Activated T-cell treated with anti-CD3 and anti-CD28 coated beads for 24 hours (primary cell): Measurements from ENCODE around the gene SPATS2L.
"Not testable (repeated sequence)": the region's sequence is repeated elsewhere in the genome, so short reads cannot be mapped to it uniquely, and the experiment has no call there.

ENCODE experiments used
- DNase-seq: peaks from one replicate; pipeline ENCODE4 v3.0.0-alpha.2; 2020; ENCODE audit warnings: low read depth

Gene SPATS2L

DNA sequence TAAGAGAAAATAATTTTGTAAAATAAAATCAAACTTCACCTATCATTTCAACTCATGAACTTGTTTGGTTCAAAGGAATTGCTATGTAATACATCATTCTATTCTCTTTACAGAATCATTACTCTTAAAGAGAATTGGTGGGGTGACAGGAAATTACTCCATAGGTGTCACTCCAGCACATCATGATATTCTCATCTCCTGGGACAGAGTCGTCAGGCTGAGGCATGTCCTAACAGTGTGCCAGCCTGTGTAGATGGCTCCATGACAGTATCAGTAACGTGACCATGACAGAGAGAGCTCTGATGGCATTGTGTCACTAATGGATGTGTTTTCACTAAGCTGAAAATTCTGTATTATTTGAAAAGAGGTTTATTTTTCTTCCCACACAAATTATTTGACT is 13.9 kb downstream of the SPATS2L start:
- DNase-seq: no peak

DNA sequence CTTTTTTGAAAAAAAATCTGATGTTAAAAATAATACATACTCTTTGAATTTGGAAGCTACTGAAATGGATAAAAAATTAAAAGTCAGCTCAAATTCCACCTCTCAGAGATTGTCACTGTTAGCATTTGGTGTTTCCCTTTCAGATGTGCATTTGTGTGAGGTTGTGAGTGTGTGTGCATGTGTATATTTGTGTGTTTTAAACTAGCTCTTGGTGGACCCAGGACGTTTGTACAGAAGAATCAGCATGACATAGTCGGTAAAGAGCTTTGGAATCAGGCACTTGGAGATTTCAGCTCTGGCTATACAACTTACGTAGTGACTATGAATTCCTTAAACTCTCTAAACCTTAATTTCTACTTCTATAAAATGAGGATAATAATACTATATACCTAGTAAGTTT is 14.5 kb downstream of the SPATS2L start:
- no peak for DNase-seq

DNA sequence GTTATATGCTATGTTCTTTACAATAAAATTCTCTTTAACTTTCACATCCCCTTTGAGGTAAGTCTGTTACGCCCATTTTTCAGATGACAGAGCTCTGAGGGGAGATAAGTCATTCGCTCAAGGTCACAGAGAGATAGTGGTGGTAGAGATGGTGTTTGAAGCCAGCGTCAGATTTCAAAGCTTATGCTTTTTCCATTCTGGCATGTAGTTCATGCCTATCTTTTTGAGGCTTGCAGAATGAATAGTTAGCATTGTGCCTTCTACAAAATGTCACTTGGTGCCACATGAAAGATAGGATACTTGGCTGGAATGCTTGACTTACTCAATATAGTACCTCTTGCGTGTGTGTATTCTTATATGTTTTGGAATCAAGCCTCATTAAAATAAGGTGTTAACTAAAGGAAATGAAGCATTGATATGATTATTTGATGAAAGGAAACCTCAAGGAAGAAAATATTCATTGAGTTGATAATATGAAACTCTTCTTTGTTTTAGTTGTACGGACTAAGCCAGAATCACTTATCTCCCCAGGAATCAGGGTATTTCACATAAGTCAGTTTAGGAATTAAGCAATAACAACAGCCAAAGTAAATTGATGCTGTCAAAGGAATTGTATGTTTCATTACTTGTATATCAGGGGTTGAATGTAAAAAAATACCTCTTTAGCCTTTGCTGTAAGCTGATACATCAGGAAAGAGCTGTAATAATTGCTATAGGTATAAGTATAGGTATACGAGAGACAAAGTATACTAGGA is 15.5 kb downstream of the SPATS2L start:
- DNase-seq: no peak

DNA sequence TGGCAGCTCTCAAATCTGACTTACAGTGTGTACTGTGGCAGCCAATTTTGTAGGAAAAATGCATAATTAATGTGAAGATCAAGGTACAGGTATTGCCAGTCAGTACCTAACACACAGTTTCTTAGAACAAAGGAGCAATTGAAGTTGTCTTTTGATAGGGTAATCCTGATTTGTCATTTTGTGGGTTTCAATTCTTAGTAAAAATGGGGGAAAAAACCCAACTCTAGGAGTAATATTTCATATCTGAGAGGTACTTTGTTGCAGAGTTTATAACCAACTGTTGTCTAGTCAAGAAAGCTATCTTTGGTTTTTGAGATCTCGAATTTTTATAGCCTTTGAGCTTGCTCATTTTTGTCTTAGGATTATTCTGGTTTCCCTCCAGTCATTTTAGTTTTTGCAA is 16.1 kb downstream of the SPATS2L start:
- DNase-seq: no peak

DNA sequence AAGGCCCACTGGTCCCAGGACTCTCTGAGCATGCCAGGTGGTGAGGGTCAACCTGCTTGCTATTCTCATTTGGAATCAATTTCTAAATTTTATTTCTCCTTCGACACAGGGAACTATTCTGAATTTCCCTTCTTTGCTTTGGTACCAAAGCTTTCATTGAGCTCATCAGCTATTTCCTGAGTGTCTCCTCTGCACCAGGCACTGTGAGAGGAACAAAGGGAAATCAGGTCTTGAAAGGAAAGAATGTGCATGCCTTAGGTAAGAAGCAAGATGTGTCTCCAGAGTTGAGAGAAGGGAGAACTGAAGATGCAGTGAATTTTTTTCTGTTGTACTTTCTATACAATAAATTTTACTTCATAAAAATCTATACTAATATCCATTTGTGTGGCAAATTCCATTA is 17.9 kb downstream of the SPATS2L start:
- DNase-seq: no peak

DNA sequence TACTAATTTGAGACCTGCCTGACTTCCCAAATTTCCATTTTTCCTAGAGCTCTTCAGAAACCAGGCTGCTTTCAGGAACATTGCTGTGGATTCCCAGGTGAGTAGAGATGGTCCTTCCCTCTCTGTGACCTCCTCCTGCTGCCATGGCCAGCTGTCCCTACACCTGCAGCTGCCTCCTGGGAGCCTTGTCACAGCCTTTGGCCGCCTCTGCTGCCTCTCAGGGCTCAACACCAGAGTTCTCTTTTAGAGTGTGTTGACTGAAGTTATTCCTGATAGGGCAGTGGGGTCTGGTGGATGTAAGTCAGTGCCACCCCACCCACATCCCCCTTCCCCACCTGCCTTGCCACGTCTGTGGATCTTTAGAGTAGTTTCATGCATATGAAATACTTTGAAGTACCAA is 22.9 kb downstream of the SPATS2L start:
- DNase-seq: no peak

DNA sequence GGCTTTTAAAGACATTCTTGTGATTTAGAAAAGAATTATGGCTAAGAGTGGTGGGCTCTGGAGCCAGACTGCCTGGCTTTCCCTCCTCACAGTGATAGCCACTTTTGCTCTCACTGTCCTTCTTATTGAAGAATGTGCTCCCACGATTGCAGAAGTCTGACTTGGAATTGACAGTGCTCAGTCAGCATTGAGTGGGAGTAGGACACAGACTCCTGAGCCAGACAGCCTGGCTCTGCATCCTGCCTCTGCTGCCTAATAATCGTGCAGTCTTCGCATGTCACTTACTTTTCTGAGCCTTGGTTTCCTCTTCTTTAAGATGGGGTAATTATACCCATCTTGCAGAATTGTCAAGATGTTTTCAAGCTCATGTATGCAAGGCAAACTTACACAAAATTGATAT is 23.3 kb downstream of the SPATS2L start:
- DNase-seq: no peak

DNA sequence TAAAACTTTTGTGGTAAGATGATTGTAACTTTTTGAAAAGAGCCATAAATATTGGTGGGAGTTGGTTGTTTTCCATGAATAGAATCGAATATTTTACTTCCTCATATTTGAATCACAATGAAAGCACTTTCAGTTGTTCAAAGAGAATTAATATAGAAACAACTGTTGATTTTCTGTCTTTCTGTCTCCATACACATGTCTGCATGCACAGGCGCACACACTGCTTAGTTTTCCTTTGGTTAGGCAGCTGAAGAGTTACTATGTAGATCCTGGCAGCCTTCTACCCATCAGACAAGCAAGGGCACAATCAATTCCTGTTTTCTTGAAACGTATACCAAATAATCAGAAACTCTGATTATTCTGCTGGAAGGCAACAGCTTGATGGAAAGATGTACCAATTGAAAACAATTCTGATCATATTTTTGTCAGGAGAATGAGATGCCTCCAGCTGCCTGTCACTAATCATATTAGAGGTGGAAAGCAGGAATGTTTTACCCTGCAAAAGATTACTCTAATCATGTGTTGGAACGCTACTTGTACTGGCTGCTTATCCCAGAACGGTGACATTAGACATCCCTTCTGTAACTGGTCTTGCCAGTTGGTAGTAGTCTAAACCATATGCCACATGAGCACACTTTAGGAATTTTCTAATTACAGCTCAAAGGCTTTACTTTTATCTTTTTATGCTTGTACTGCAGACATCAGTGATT is 24.0 kb downstream of the SPATS2L start:
- no peak for DNase-seq

DNA sequence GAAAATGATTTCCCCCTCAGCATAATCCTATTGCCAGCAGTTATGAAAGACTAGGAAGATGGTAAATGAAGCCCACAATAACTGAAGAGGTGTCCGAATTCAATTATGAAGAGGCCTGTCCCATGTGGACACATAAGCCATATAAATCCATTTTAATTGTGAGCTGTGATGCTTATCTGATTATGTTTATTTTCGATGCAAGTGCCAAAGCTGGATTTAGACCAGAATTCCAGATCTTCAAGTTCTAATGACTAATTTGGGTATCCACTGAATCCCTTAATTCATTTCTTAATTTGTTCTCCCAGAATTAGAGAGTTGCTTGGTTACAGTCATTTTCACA is 24.5 kb downstream of the SPATS2L start:
- DNase-seq: no peak

DNA sequence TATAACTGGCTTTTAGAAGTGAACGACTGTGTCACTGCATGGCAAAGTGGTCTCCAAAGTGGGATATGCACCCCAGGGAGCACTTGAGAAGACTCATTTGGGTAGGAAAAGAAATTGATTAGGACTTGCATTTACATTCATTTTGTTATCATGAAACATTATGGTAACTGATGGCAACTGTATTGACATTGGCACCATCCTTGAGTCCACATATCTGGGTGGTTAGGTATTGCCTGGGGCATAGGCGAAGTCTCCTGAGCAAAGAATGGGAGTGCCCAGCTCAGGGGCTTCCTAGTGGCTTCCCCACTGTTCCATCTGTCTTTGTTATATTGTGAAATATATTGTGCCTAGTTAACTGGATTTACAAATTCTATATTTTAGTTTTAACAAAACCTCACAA is 29.2 kb downstream of the SPATS2L start:
- DNase-seq: no peak

DNA sequence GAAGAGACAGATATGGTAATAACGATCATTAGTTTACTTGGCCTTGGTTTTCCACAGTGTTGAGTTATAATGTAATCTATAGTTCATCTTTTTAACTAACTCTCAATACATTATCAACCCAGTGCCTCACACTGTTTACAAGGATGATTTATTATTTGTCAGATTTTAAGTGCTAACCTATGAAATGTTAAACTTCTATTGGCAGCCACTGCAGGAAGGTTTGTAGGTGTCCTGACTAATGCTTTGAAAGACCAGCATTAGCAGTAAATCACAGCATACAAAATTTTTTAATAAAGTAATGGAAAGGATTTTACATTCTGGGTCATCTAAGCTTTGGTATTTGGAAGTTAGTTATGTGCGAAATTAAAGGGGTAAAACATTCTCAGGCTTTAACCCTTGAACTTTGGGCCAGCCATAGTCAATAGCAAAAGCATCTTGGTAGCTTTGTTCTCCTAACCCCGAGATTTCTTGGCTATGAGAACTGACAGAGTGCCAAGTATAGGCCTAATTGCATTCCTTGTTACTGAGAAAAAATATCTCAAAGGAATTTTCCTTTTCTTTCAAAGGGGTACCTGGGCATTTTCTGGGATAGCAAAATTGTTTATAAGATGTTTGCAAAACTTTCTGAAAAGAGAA is 30.6 kb downstream of the SPATS2L start:
- DNase-seq: no peak

DNA sequence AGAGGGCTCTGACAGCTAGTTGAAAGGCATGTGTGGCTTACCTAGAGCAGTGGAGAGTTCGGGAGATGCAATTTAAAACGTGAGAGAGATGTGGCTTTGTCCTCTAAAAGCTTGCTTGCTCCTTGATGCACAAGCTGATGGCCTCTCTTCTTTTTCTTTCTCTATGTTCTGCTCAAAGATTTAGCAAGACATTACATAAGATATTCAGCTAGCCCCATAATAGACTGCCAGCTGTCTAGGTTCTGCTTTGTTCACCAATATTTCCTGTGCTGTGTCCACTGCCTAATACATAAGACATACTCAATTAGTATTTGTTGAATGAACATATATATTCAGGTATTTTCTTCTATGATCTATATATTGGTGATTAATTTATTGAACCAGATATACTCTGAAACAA is 31.1 kb downstream of the SPATS2L start:
- DNase-seq: no peak

DNA sequence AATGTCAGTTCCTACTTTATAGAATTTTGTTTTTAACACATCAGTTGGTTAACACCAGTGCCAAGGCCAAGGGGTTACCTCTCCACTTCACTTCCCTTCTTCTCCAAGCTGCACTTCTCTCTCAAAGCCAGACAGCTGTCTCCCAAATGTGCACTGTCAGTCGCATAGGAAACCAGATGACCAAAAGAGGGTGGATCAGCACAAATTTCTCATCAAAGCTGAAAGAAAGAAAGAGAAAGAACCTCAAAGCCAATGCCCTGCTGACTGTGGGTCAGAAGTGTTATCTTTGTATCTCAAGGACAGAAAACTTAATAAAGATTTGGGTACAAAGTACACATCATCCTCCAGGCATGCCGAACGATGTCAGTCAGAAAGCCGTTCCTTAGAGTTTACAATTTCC is 32.2 kb downstream of the SPATS2L start:
- DNase-seq: no peak

DNA sequence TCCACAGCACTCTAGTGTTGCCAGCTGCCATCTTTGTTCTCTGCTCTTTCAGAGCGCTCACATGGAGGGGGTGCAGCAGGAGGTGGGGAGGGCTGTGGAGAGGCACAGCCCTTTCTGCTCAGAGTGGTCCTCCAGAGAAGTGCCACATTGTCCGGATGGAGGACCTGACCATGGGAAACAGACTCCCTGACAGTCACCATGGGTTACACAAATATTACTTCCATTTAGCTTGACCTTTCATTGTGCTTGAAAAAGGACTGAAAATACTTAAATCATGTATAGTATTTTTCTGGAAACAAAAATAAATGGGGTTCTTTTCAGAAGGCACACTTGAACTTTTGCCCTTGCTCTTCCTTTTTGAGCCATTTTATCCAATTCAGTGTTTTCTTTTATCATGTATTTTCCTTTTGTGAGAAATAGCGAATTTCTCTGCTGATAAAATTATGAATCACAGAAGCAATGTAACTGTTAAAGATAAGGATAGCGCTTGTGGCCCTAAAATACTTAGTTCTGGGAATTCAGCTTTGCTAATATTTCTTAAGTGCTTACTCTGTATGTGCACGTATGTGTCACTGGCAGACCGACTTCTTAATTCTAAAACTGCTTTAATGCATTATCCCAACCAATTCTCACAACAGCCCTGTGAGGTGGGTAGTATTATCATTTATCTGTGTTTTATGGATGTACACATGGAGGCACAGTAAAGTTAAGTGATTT is 34.2 kb downstream of the SPATS2L start:
- no peak for DNase-seq

DNA sequence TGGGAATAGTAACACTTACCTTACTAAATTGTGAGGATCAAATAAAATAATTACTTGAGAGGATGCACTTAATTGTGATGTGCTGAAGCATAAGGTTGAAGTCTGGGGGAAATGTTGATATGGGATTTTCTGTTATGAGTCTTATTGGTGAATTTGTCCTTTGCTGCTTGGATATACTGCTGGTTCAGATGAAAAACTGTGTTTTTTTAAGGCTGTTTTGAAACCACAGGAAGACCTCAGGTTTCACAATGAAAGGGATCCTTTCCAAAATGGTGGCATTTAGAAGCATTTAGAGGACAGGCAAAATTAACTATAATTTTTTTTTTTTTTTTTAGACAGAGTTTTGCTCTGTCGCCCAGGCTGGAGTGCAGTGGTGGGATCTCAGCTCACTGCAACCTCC is 34.9 kb downstream of the SPATS2L start:
- DNase-seq: no peak

DNA sequence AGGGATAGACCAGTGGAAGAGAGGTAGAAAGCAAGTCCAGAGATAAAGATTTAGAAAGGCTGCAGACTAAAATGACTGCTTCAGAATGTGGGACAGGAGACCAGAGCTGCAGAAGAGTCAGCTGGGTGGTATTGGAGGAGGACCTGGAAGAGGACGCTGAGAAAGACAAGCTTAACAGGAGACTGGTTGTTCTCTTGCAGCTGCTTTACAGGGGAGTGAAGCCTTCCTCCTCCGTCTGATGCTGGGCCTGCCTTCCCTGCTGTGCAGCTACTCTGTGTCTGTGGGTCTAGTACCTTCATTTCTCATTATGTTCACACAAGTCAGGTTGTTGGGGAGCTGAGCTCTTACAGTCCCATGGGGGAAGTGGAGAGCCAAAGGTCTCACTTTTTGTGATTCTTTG is 35.7 kb downstream of the SPATS2L start:
- no peak for DNase-seq

DNA sequence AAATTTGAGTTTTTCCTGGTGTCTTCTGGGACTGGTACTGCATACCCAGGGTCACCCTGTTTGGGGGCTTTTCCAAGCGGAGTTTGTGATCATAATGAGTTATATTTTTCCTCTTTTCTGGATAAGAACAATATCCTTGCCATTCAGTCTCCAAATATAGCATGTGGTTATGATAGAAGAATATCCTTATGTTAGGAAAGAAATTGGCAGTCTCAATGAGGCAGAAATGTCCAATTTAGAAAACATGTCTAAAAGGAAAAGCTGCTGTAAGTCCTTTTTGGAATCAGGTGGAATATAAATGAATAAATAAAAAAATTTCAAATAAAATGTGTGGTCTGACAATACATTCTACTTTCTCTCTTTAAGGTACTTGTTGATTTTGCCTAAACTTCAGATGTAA is 36.2 kb downstream of the SPATS2L start:
- DNase-seq: no peak

DNA sequence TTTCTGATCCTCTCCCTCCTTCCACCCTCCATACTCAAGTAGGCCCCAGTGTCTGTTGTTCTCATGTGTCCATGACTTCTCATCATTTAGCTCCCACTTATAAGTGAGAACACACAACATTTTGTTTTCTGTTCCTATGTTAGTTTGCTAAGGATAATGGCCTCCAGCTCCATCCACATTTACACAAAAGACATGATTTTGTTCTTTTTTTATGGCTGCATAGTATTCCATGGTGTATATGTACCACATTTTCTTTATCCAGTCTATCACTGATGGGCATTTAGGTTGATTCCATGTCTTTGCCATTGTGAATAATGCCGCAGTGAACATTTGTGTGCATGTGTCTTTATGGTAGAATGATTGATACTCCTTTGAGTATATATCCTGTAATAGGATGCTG is 37.7 kb downstream of the SPATS2L start:
- DNase-seq: not testable (repeated sequence)

DNA sequence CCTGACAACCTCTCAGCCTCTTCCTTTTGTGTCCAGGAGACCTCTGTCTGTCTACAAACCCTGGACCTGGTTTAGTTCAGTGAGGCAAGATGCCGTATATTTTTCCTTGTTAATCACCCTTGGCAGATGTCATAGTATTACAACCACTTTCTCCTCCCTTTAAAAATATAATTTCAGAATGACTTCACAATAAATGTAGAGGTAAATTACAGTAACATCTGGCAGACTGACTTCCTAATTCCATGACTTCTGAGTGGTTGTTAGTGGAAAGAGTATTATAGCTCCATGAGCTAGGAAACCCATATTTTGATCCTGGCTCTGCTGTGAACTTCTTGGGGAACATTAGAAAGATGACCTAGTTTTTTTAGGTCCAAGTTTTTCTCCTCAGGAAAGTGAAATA is 39.5 kb downstream of the SPATS2L start:
- DNase-seq: no peak

DNA sequence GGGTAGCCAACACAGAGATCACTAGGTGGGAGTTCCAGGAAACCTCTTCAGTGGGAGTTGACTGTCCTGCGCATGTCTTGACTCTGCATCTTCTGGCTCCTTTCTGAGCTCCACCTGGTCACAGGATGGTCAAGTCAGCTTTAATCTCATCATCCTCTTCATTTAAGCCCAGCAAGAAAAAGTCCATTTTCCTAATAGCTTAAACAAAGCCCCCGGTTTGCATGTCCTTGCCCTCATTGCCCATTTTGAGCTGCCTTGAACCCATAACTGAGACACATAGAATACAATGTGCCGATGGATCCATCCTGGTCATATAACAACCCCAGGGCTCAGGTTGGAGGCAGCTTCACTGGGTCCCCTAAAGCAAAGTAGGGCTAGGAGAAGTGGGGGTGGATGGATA is 40.8 kb downstream of the SPATS2L start:
- DNase-seq: no peak

DNA sequence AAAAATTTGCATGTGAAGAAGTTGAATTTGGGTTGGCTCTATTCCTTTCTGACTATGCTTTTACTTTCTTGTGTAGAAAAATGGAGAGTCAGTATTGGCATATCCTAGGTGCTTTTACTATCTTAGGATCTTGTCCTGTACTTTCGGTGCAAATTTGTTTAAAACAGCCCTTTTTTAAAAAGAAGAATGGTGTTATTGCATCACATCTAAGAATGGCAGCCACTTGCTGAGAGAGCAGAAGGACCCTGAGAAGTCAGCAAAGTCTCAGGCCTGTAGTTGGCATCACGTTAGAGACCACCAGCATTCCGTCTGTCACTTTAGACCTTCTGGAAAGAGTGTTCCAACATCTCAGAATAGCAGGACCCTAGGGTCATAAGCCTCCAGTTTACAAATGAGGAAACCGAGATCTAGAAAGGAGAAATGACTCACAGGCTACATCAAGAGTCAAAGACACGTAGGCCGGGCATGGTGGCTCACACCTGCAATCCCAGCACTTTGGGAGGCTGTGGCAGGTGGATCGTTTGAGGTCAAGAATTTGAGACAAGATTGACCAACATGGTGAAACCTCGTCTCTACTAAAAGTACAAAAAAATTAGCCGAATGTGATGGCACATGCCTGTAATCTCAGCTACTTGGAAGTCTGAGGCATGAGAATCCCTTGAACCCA is 42.5 kb downstream of the SPATS2L start:
- DNase-seq: no peak

DNA sequence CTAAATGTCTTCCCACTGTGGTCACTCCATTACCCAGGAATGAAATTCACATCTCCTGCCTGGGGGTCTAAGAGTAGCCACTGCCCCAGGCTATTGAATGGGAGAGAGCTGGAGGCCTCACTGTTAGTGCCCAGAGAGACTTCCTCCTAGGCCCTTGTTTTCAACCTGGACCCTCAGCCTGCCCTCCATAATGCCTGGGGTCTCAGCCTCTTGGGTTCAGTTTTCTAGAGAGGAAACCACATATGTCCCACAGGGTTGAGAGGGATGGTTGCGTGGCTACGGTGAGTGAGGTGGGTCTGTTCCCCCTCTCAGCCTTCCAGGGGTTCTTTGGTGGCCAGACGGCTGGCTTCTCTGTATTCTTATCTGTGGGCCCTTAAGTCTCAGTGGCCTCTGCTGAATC is 43.4 kb downstream of the SPATS2L start:
- no peak for DNase-seq
